Endothelial cell of umbilical vein (primary cell): ENCODE results near the gene SAMSN1. TPM values are rescaled to one million over a fixed set of nuclear protein-coding genes. Genes with fewer than 3 reads are reported as not detected.

Source experiments
- polyA plus RNA-seq, 4 experiments: library from polyadenylated mRNA; depleted of rRNA in 3 of 4; stranded (reverse) in 3 of 4; unstranded in 1 of 4; fragments of >200 nt; gene quantifications; 2 replicates each; pipeline versions ENCODE4 v1.2.1 to v1.2.3, GENCODE V29; 2011 to 2012; ENCODE audit warnings: missing spikeins in 1 of 4
- total RNA-seq: library from RNA; stranded (reverse); gene quantifications from 2 replicates; pipeline ENCODE4 v1.2.3, GENCODE V29; 2021

SAMSN1 gene
- total and polyA plus RNA-seq, 2 donors (not counting 3 experiments of a cell fraction or from before 2014, with no cell fraction given), result 2.5 to 5.3 TPM

Other genes with a start within 250 kb of the SAMSN1 start
- gene HSPA13, start 163.2 kb downstream of the SAMSN1 start, total RNA-seq, result 40.4 and 44.8 TPM in 2 replicates
- gene HSPA13, start 163.2 kb downstream of the SAMSN1 start, polyA plus RNA-seq, result 9.5 and 11.5 TPM in 2 replicates